Measurements from ENCODE around the gene NDST4. TPM values are rescaled to one million over a fixed set of nuclear protein-coding genes. Genes with fewer than 3 reads are reported as not detected.
"Not testable (repeated sequence)": the region's sequence is repeated elsewhere in the genome, so short reads cannot be mapped to it uniquely, and the experiment has no call there.

NDST4 gene
- total RNA-seq, 2 donors from 2014 or later: not detected

DNA sequence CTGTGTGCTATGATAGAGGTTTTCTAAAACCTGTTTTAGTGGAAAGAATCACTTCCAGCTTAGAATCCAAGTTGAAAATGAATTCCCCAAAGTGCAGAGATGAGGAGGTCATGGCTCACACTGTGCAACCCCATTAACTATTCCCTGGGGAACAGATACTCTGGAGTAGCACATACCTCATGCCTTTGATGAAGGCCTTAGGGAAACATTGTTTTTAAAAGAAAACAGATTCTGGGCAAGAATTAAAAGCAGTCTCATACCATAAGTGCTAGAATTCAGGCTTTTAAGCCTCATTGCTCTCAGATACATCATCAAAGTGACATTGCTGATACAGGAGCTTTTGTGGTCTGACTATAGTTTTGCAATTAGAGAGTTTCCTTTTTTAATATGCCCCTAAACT lies 115.1 kb downstream of the NDST4 start:
- Histone ChIP-seq H3K4me3 (no peak overlapping the region), H3K27ac (no peak overlapping the region), H3K27me3 (no peaks in the 10 kb centered on the region), H3K36me3 (no peaks in the 10 kb centered on the region), H3K9me3 (no peaks in the 10 kb centered on the region), H3K4me1 (no peaks in the 10 kb centered on the region)
- no peak for DNase-seq (ENCODE audit: low spot score)
- TF ChIP-seq, protein P1, sequence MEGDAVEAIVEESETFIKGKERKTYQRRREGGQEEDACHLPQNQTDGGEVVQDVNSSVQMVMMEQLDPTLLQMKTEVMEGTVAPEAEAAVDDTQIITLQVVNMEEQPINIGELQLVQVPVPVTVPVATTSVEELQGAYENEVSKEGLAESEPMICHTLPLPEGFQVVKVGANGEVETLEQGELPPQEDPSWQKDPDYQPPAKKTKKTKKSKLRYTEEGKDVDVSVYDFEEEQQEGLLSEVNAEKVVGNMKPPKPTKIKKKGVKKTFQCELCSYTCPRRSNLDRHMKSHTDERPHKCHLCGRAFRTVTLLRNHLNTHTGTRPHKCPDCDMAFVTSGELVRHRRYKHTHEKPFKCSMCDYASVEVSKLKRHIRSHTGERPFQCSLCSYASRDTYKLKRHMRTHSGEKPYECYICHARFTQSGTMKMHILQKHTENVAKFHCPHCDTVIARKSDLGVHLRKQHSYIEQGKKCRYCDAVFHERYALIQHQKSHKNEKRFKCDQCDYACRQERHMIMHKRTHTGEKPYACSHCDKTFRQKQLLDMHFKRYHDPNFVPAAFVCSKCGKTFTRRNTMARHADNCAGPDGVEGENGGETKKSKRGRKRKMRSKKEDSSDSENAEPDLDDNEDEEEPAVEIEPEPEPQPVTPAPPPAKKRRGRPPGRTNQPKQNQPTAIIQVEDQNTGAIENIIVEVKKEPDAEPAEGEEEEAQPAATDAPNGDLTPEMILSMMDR (IDR thresholded peaks at IDR 0.05): no peak

DNA sequence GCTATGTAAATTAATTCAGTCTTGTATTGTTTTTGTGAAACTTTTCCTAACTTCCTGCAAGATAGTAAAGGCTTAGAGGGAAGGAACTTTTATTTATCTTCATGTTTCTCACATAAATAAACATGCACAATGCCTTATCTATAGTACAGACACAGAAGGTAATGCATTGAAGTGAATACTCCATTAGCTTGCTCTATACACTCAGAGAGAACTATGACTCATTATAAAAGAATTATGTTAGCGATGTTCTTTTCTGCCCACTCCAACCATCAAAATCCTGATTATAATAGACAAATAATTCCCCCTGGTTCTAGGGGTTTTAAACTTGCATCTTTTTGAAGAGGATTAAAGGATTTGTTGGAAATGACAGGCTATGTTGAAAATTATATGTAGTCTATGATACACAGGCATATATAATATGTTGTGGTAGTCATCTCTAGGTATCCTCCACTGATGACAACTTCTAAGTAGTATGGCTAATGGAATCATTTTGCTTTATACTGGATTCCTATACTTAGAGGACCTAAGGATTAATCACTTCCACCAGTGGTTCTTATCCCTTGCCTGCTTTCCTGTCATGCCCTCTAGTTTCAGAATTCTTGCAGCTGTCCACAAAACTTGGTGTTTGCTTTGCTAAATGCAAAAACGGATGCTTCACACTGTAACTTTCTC lies 115.7 kb downstream of the NDST4 start:
- TF ChIP-seq, protein P1 (IDR thresholded peaks at IDR 0.05): no peak
- DNase-seq (ENCODE audit: low spot score): no peak
- no peaks in the 10 kb centered on the region for H3K36me3 ChIP-seq
- no peaks in the 10 kb centered on the region for H3K27me3 ChIP-seq
- H3K4me1 ChIP-seq: no peaks in the 10 kb centered on the region
- no peaks in the 10 kb centered on the region for H3K9me3 ChIP-seq
- H3K27ac ChIP-seq: no peak overlapping the region
- H3K4me3 ChIP-seq: no peak overlapping the region

DNA sequence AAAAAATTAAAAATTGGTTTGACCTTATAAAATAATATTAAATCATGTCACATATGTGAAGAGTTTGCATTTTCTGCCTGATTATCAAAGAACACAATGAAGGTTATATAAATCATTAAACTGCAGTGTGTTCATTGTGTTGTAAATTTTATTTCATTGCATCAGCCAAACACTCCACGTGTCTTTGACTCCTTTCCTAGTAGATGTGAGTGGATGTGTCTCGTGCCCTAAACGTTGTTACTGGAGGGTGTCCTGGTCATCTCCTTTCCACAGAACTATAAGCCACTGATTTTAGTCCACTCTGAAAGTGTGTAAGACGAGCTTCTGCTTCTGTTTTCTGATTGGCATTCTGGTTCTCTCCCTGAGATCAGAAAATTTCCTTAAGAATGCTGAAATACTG lies 127.3 kb downstream of the NDST4 start:
- Histone ChIP-seq H3K4me3 (no peak overlapping the region), H3K9me3 (no peaks in the 10 kb centered on the region), H3K27me3 (no peaks in the 10 kb centered on the region), H3K4me1 (no peaks in the 10 kb centered on the region), H3K36me3 (no peaks in the 10 kb centered on the region), H3K27ac (no peak overlapping the region)
- TF ChIP-seq, protein P1 (IDR thresholded peaks at IDR 0.05): no peak
- no peak for DNase-seq (ENCODE audit: low spot score)

DNA sequence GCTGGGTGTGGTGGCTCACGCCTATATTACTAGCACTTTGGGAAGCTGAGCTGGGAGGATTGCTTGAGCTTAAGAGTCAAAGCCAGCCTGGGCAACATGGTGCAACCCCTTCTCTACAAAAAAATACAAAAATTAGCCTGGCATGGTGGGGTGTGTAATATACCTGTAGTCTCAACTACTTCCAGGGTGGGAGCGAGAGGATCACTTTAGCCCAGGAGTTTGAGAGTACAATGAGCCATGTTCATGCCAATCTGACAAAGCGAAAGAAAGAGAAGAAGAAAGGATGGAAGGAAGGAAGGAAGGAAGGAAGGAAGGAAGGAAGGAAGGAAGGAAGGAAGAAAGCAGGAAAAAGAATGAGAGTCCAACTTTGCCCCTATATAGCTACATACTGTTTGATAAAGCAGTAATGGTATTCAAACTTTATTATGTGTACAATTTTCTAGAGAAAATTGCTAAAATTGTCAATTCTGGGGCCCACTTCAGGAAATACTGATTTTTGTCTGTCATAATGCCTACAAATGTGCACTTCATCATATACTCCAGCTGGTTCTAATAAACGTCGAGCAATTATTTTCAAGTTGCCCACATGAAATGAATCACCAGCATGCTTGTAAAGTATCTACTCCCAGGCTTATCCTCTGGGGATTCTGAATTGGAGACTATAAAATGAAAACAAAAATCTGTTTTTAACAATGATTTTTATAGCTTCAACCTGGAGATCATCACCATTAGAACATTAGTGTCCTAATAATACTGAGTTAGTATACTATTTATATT lies 132.3 kb downstream of the NDST4 start:
- H3K36me3 ChIP-seq: no peaks in the 10 kb centered on the region
- no peak for DNase-seq (ENCODE audit: low spot score)
- TF ChIP-seq, protein P1 (IDR thresholded peaks at IDR 0.05): no peak

DNA sequence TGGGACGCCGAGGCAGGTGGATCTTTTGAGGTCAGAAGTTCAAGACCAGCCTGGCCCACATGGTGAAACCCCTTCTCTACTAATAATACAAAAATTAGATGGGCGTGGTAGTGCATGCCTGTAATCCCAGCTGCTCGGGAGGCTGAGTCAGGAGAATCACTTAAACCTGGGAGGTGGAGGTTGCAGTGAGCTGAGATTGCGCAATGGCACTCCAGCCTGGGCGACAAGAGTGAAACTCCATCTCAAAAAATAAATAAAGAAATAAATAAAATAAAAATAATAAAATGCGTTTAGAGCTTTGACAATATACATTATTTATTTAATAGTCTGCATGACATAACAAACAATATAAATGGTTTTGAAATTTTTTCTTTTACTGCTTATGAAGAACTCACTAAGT lies 133.0 kb downstream of the NDST4 start:
- not testable (repeated sequence) for H3K27ac ChIP-seq; H3K27me3 ChIP-seq; H3K4me3 ChIP-seq; H3K36me3 ChIP-seq; H3K4me1 ChIP-seq; DNase-seq (ENCODE audit: low spot score); H3K9me3 ChIP-seq

More for the DNA sequence above, 132.3 kb downstream of the NDST4 start:
- Histone ChIP-seq H3K4me1 (no peaks in the 10 kb centered on the region), H3K27ac (no peak overlapping the region), H3K9me3 (no peaks in the 10 kb centered on the region), H3K27me3 (no peaks in the 10 kb centered on the region), H3K4me3 (no peak overlapping the region)

DNA sequence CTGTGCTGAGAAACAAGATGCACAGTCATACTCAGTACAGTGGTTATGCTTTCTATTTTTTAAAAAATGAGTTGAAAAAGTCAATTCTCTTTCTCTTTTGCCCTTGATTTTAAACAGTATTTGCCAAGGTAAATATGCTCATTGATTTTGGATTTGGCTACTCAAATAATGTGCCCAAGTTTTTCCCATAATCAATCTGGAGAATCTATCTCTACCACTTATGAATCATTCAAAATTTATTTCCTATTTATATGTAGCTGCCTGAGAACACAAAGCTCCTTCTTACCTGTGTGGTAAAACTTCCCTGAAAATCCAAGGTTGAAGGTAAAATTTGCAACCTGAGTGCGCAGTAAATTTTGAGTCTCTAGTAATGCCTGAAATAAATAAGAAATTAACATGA lies 136.5 kb downstream of the NDST4 start:
- no peak for DNase-seq (ENCODE audit: low spot score)
- no peaks in the 10 kb centered on the region for H3K27me3 ChIP-seq
- no peaks in the 10 kb centered on the region for H3K36me3 ChIP-seq
- H3K4me3 ChIP-seq: no peak overlapping the region
- H3K9me3 ChIP-seq: no peaks in the 10 kb centered on the region
- TF ChIP-seq, protein P1 (IDR thresholded peaks at IDR 0.05): no peak
- H3K4me1 ChIP-seq: no peaks in the 10 kb centered on the region
- no peak overlapping the region for H3K27ac ChIP-seq
